GM23338 (cell line): ENCODE measurements around the gene GPAT2. TPM values are rescaled to one million over a fixed set of nuclear protein-coding genes. Genes with fewer than 3 reads are reported as not detected.

Experiments
- ATAC-seq: fragments of 200-7000 bp; cut with Tn5 transposase; 3 replicates; pipeline ENCODE4 v1.9.1; 2020
- DNase-seq: peaks from one replicate; pipeline ENCODE4 v3.0.0-alpha.2; 2015; ENCODE audit warnings: low spot score
- H2AFZ ChIP-seq: fragments of 200-600 bp; sonication (generic); 2 replicates; pipeline ENCODE4 v1.8.0; 2016; ENCODE audit warnings: antibody characterized with exemption, mild to moderate bottlenecking, moderate library complexity
- H3F3A ChIP-seq: fragments of 200-600 bp; sonication (generic); replicated peaks from 2 replicates; pipeline ENCODE4 v1.8.0; 2017; ENCODE audit warnings: antibody characterized with exemption, mixed run types, low read depth
- H3K27ac ChIP-seq: fragments of 200-600 bp; sonication (generic); 2 replicates; pipeline ENCODE4 v1.6.1; 2016; ENCODE audit warnings: low read depth
- H3K27me3 ChIP-seq: fragments of 200-600 bp; sonication (generic); 2 replicates; pipeline ENCODE4 v1.8.0; 2016; ENCODE audit warnings: mild to moderate bottlenecking, mixed run types, moderate library complexity; ENCODE audit not compliant: insufficient read depth
- H3K36me3 ChIP-seq: fragments of 200-600 bp; sonication (generic); 2 replicates; pipeline ENCODE4 v1.8.0; 2016; ENCODE audit warnings: mild to moderate bottlenecking; ENCODE audit not compliant: insufficient read depth
- H3K4me1 ChIP-seq: fragments of 200-600 bp; sonication (generic); 2 replicates; pipeline ENCODE4 v1.8.0; 2016; ENCODE audit warnings: mild to moderate bottlenecking, moderate library complexity; ENCODE audit not compliant: insufficient read depth
- H3K4me2 ChIP-seq: fragments of 200-600 bp; sonication (generic); 2 replicates; pipeline ENCODE4 v1.7.1; 2017; ENCODE audit warnings: mixed run types
- H3K4me3 ChIP-seq: fragments of 200-600 bp; sonication (generic); 2 replicates; pipeline ENCODE4 v1.6.1; 2016; ENCODE audit warnings: mixed run types
- H3K79me2 ChIP-seq: fragments of 200-600 bp; sonication (generic); replicated peaks from 2 replicates; pipeline ENCODE4 v1.8.0; 2017; ENCODE audit warnings: mild to moderate bottlenecking; ENCODE audit not compliant: insufficient read depth
- H3K9me2 ChIP-seq: fragments of 200-600 bp; sonication (generic); 2 replicates; pipeline ENCODE4 v1.8.0; 2017; ENCODE audit not compliant: insufficient read depth
- H4K20me1 ChIP-seq: fragments of 200-600 bp; sonication (generic); replicated peaks from 2 replicates; pipeline ENCODE4 v1.8.0; 2017; ENCODE audit warnings: mild to moderate bottlenecking; ENCODE audit not compliant: insufficient read depth
- H3K27ac Mint-ChIP-seq: 2 replicates; pipeline ENCODE4 v1.8.0; 2020; ENCODE audit warnings: inconsistent platforms, mild to moderate bottlenecking, moderate library complexity, mixed read lengths
- H3K27me3 Mint-ChIP-seq: 3 replicates; pipeline ENCODE4 v1.8.0; 2022; ENCODE audit warnings: low read depth, mild to moderate bottlenecking, moderate library complexity, mixed read lengths, inconsistent platforms; ENCODE audit not compliant: insufficient read depth, poor library complexity
- H3K36me3 Mint-ChIP-seq: 3 replicates; pipeline ENCODE4 v1.8.0; 2021; ENCODE audit warnings: low read depth, mild to moderate bottlenecking, inconsistent platforms, moderate library complexity, mixed read lengths
- H3K4me1 Mint-ChIP-seq: 3 replicates; pipeline ENCODE4 v1.8.0; 2020; ENCODE audit warnings: mild to moderate bottlenecking, inconsistent platforms, mixed read lengths
- H3K4me3 Mint-ChIP-seq: 3 replicates; pipeline ENCODE4 v1.8.0; 2021; ENCODE audit warnings: moderate library complexity, mild to moderate bottlenecking, inconsistent platforms, mixed read lengths
- H3K9me3 Mint-ChIP-seq: 3 replicates; pipeline ENCODE4 v1.8.0; 2020; ENCODE audit warnings: moderate library complexity, mild to moderate bottlenecking, inconsistent platforms, mixed read lengths
- CREB1 ChIP-seq: fragments of 250-450 bp; sonication (Bioruptor Pico); IDR thresholded peaks from 2 replicates; pipeline ENCODE4 v1.5.0; 2020; ENCODE audit warnings: low read depth, mild to moderate bottlenecking, moderate library complexity
- CTCF ChIP-seq, 2 experiments: fragments of 200-600 bp in 1 of 2; sonication (generic) in 1 of 2; conservative IDR thresholded peaks; 2 replicates each; pipeline versions ENCODE4 v1.5.1 to v1.6.1; 2016 to 2017; ENCODE audit warnings: antibody characterized with exemption in 2 of 2, low read depth in 2 of 2, mild to moderate bottlenecking in 2 of 2, moderate library complexity in 1 of 2
- ETS1 ChIP-seq: IDR thresholded peaks from 2 replicates; pipeline ENCODE4 v1.6.1; 2016; ENCODE audit warnings: antibody characterized with exemption
- EZH2phosphoT487 ChIP-seq: fragments of 200-600 bp; sonication (generic); IDR thresholded peaks from one replicate; pipeline ENCODE4 v1.8.1; 2018; ENCODE audit warnings: antibody characterized with exemption; ENCODE audit not compliant: unreplicated experiment
- JUNB ChIP-seq: IDR thresholded peaks from one replicate; pipeline ENCODE4 v1.6.1; 2016; ENCODE audit warnings: antibody characterized with exemption; ENCODE audit not compliant: unreplicated experiment
- NANOG ChIP-seq: IDR thresholded peaks from 2 replicates; pipeline ENCODE4 v1.6.1; 2016; ENCODE audit warnings: antibody characterized with exemption, borderline replicate concordance
- POLR2AphosphoS5 ChIP-seq: IDR thresholded peaks from 2 replicates; pipeline ENCODE4 v1.6.1; 2016; ENCODE audit warnings: antibody characterized with exemption, low read depth
- REST ChIP-seq: IDR thresholded peaks from one replicate; pipeline ENCODE4 v1.6.1; 2018; ENCODE audit warnings: antibody characterized with exemption; ENCODE audit not compliant: unreplicated experiment
- STAT1 ChIP-seq: IDR thresholded peaks from one replicate; pipeline ENCODE4 v1.6.1; 2016; ENCODE audit warnings: antibody characterized with exemption; ENCODE audit not compliant: unreplicated experiment
- ZNF114 ChIP-seq: fragments of 250-450 bp; sonication (Bioruptor Pico); IDR thresholded peaks from 2 replicates; pipeline ENCODE4 v1.5.0; 2020; ENCODE audit warnings: mild to moderate bottlenecking, moderate library complexity
- ZNF331 ChIP-seq: fragments of 250-450 bp; sonication (Bioruptor Pico); IDR thresholded peaks from 2 replicates; pipeline ENCODE4 v1.5.0; 2020; ENCODE audit warnings: low read depth, mild to moderate bottlenecking, moderate library complexity
- polyA plus RNA-seq: library from polyadenylated mRNA; unstranded; fragments of >200 nt; fragmentation: Nextera tagmentation; extraction: Ambion mirVana; gene quantifications from 2 replicates; pipeline ENCODE4 v1.2.1, GENCODE V29; 2016
- total RNA-seq: library from RNA; depleted of rRNA; stranded (reverse); fragments of >200 nt; shearing (Covaris generic); gene quantifications from 2 replicates; pipeline ENCODE4 v1.2.3, GENCODE V29; 2014

GPAT2 gene
- total and polyA plus RNA-seq, 2 experiments from 2014 or later = 1.6 to 2.2 TPM

- no peak for TF ChIP-seq ETS1
These were observed 49.5 kb upstream of the GPAT2 start (continued) for GRCh38 chr2:96083989-96084857.

- H3K9me3 Mint-ChIP-seq = no peaks in the 10 kb centered on the region
- H3K36me3 Mint-ChIP-seq = no peaks in the 10 kb centered on the region
- Histone ChIP-seq H3K4me3 (no peak overlapping the region), H3K9me2 (no peaks in the 10 kb centered on the region), H3K4me2 (no peak overlapping the region), H3K4me1 (no peaks in the 10 kb centered on the region), H4K20me1 (no peaks in the 10 kb centered on the region), H3K27me3 (no peaks in the 10 kb centered on the region), H2AFZ (no peak overlapping the region), H3K27ac (no peak overlapping the region), H3K36me3 (no peaks in the 10 kb centered on the region), H3F3A (no peaks in the 10 kb centered on the region), H3K79me2 (no peaks in the 10 kb centered on the region)
- DNase-seq (no peak), ATAC-seq (no peak)
- TF ChIP-seq ETS1 (no peak), JUNB (no peak), ZNF114 (CRISPR knock-in tag) (no peak), EZH2phosphoT487 (no peak), CREB1 (CRISPR knock-in tag) (no peak)
- H3K4me3 Mint-ChIP-seq = no peak overlapping the region
- H3K27ac Mint-ChIP-seq = no peak overlapping the region
- peaks cover 3% of the 10 kb centered on the region for H3K27me3 Mint-ChIP-seq
- H3K4me1 Mint-ChIP-seq = no peaks in the 10 kb centered on the region
These were observed 48.6 kb upstream of the GPAT2 start for GRCh38 chr2:96083064-96083939.

- H3K9me2 ChIP-seq = no peaks in the 10 kb centered on the region
- no peak overlapping the region for H3K27ac Mint-ChIP-seq
- H3K4me2 ChIP-seq = no peak overlapping the region
- ATAC-seq (no peak), DNase-seq (no peak)
- TF ChIP-seq STAT1 = no peak
- no peak for TF ChIP-seq CREB1 (CRISPR knock-in tag)
- no peak for TF ChIP-seq POLR2AphosphoS5
- TF ChIP-seq REST = no peak
- TF ChIP-seq ZNF331 = no peak
- no peak for TF ChIP-seq CTCF (conservative IDR thresholded peaks at IDR 0.05; ENCODE audit: low read depth in 2 of 2)
- TF ChIP-seq NANOG = no peak
- H3K36me3 Mint-ChIP-seq = no peaks in the 10 kb centered on the region
- no peaks in the 10 kb centered on the region for H3K9me3 Mint-ChIP-seq
- H3K4me3 ChIP-seq = no peak overlapping the region
- no peak overlapping the region for H2AFZ ChIP-seq
- H3K4me3 Mint-ChIP-seq = no peak overlapping the region
- H3K27ac ChIP-seq = no peak overlapping the region
- peaks cover 3% of the 10 kb centered on the region for H3K27me3 Mint-ChIP-seq
- H3K4me1 ChIP-seq = no peaks in the 10 kb centered on the region
- no peaks in the 10 kb centered on the region for H3K27me3 ChIP-seq
- H3K79me2 ChIP-seq = no peaks in the 10 kb centered on the region
- no peaks in the 10 kb centered on the region for H4K20me1 ChIP-seq
- H3K4me1 Mint-ChIP-seq = no peaks in the 10 kb centered on the region
- H3K36me3 ChIP-seq = no peaks in the 10 kb centered on the region
- no peaks in the 10 kb centered on the region for H3F3A ChIP-seq
These were observed 47.7 kb upstream of the GPAT2 start for GRCh38 chr2:96082211-96083063.
